DMS79 treated with DMSO at 0.1 percent for 48 hours (cell line): ENCODE data around the gene CHI3L1.

Experiments
- DNase-seq: peaks from one replicate; lab custom pipeline; 2025; lab: John Stamatoyannopoulos, UW

Gene CHI3L1

GRCh38 chr1:203168991-203169390 is 17.5 kb downstream of the CHI3L1 start:
- no peak for DNase-seq

GRCh38 chr1:203168256-203168786 is 18.2 kb downstream of the CHI3L1 start:
- no peak for DNase-seq

- no peak for DNase-seq
Measured at GRCh38 chr1:203167913-203168200, 18.6 kb downstream of the CHI3L1 start.

- no peak for DNase-seq
Measured at GRCh38 chr1:203167026-203167912, 19.2 kb downstream of the CHI3L1 start.

GRCh38 chr1:203166192-203166940 is 20.1 kb downstream of the CHI3L1 start:
- DNase-seq, result no peak

GRCh38 chr1:203165800-203166161 is 20.7 kb downstream of the CHI3L1 start:
- DNase-seq, result no peak

GRCh38 chr1:203165101-203165799 is 21.3 kb downstream of the CHI3L1 start:
- no peak for DNase-seq

- no peak for DNase-seq
Measured at GRCh38 chr1:203163891-203164635, 22.4 kb downstream of the CHI3L1 start.

- no peak for DNase-seq
Measured at GRCh38 chr1:203162403-203162802, 24.1 kb downstream of the CHI3L1 start.

- DNase-seq, result no peak
Measured at GRCh38 chr1:203161703-203162102, 24.8 kb downstream of the CHI3L1 start.

GRCh38 chr1:203161175-203161574 is 25.3 kb downstream of the CHI3L1 start:
- no peak for DNase-seq

GRCh38 chr1:203159844-203160243 is 26.7 kb downstream of the CHI3L1 start:
- DNase-seq, result no peak

- peak; percentile 27 for DNase-seq
Measured at GRCh38 chr1:203158960-203159665, 27.4 kb downstream of the CHI3L1 start.

GRCh38 chr1:203158423-203158822 is 28.1 kb downstream of the CHI3L1 start:
- DNase-seq, result peak; percentile 27

- DNase-seq, result no peak
Measured at GRCh38 chr1:203156280-203156679, 30.2 kb downstream of the CHI3L1 start.

GRCh38 chr1:203153989-203154821 is 32.3 kb downstream of the CHI3L1 start:
- DNase-seq, result no peak

- DNase-seq, result peak; percentile 57
Measured at GRCh38 chr1:203153051-203153988, 33.2 kb downstream of the CHI3L1 start.

- peak; percentile 34 for DNase-seq
Measured at GRCh38 chr1:203152158-203153034, 34.1 kb downstream of the CHI3L1 start.
